Fibroblast of lung (primary cell): ENCODE data around the gene GAK. TPM values are rescaled to one million over a fixed set of nuclear protein-coding genes. Genes with fewer than 3 reads are reported as not detected.

Experiments used
- DNase-seq, 2 donors: peaks; one replicate each; pipeline versions ENCODE4 v3.0.0 to v3.0.0-alpha.2; 2010; ENCODE audit warnings: low read depth in 2 of 2
- H2AFZ ChIP-seq: 2 replicates; pipeline ENCODE4 v1.5.1; 2012; ENCODE audit warnings: low read length, control low read depth, inconsistent platforms
- H3K27ac ChIP-seq: 2 replicates; pipeline ENCODE4 v1.5.1; 2011; ENCODE audit warnings: low read length, control low read depth; ENCODE audit not compliant: insufficient read depth
- H3K27me3 ChIP-seq: 2 replicates; pipeline ENCODE4 v1.5.1; 2011; ENCODE audit warnings: mild to moderate bottlenecking, low read length; ENCODE audit not compliant: control insufficient read depth, insufficient read depth
- H3K36me3 ChIP-seq: 2 replicates; pipeline ENCODE4 v1.5.1; 2011; ENCODE audit warnings: low read length; ENCODE audit not compliant: control insufficient read depth, insufficient read depth
- H3K4me1 ChIP-seq: 2 replicates; pipeline ENCODE4 v1.5.1; 2011; ENCODE audit warnings: low read length; ENCODE audit not compliant: control insufficient read depth, insufficient read depth; ENCODE audit errors: extremely low read depth
- H3K4me2 ChIP-seq: 2 replicates; pipeline ENCODE4 v1.5.1; 2011; ENCODE audit warnings: low read length, control low read depth; ENCODE audit not compliant: insufficient read depth; ENCODE audit errors: extremely low read depth
- H3K4me3 ChIP-seq, 4 experiments: fragments of 200-600 bp in 1 of 4; sonication (generic) in 1 of 4; replicated peaks in 1 of 4; 2 replicates each; pipeline ENCODE4 v1.5.1; 2011 to 2016; ENCODE audit warnings: low read length in 4 of 4, low read depth in 3 of 4, mild to moderate bottlenecking in 3 of 4, control low read depth in 2 of 4, inconsistent platforms in 1 of 4, mixed read lengths in 1 of 4; ENCODE audit not compliant: insufficient read depth in 1 of 4; ENCODE audit errors: control extremely low read depth in 1 of 4
- H3K79me2 ChIP-seq: 2 replicates; pipeline ENCODE4 v1.5.1; 2012; ENCODE audit warnings: mild to moderate bottlenecking, low read length, inconsistent platforms; ENCODE audit not compliant: control insufficient read depth, insufficient read depth
- H3K9ac ChIP-seq: 2 replicates; pipeline ENCODE4 v1.5.1; 2011; ENCODE audit warnings: mild to moderate bottlenecking, low read length, control low read depth; ENCODE audit not compliant: insufficient read depth
- H3K9me3 ChIP-seq: 2 replicates; pipeline ENCODE4 v1.5.1; 2012; ENCODE audit warnings: low read depth, low read length; ENCODE audit not compliant: control insufficient read depth, insufficient read depth
- H4K20me1 ChIP-seq: 2 replicates; pipeline ENCODE4 v1.5.1; 2011; ENCODE audit warnings: low read length; ENCODE audit not compliant: control insufficient read depth, insufficient read depth; ENCODE audit errors: extremely low read depth
- EZH2 ChIP-seq: IDR thresholded peaks from 2 replicates; pipeline ENCODE4 v1.5.1; 2012; ENCODE audit warnings: low read length, control low read depth, mild to moderate bottlenecking; ENCODE audit errors: missing control alignments
- polyA plus RNA-seq, 2 donors: library from polyadenylated mRNA; depleted of rRNA in 1 of 2; stranded (reverse) in 1 of 2; unstranded in 1 of 2; fragments of >200 nt; gene quantifications; 2 replicates each; pipeline ENCODE4 v1.2.1, GENCODE V29; 2011 to 2012; ENCODE audit warnings: missing spikeins in 1 of 2
- total RNA-seq: library from RNA; depleted of rRNA; stranded (reverse); fragments of >200 nt; gene quantifications from 2 replicates; pipeline ENCODE4 v1.2.1, GENCODE V29; 2014
- TF ChIP-seq, protein P1 (sequence below), 2 donors: IDR thresholded peaks in 1 of 2; conservative IDR thresholded peaks in 1 of 2; 1 replicate in 1 of 2; 2 replicates in 1 of 2; pipeline ENCODE4 v1.5.1; 2011 to 2012; ENCODE audit warnings: low read length in 2 of 2, control low read depth in 1 of 2, inconsistent platforms in 1 of 2, low read depth in 1 of 2, mild to moderate bottlenecking in 1 of 2

GAK gene
- total and polyA plus RNA-seq, 2 donors (not counting 1 experiment from before 2014, with no cell fraction given) = 10.1 to 48.2 TPM

GRCh38 chr4:845836-846251 lies 86.3 kb downstream of the GAK start:
- DNase-seq = peak; percentile 21 to 37
- no peaks in the 10 kb centered on the region for H4K20me1 ChIP-seq
- no peak overlapping the region for H2AFZ ChIP-seq
- H3K4me3 ChIP-seq = no peak overlapping the region
- no peak overlapping the region for H3K9ac ChIP-seq
- H3K27ac ChIP-seq = no peak overlapping the region
- no peaks in the 10 kb centered on the region for H3K9me3 ChIP-seq
- TF ChIP-seq EZH2 = no peak
- TF ChIP-seq, protein P1, sequence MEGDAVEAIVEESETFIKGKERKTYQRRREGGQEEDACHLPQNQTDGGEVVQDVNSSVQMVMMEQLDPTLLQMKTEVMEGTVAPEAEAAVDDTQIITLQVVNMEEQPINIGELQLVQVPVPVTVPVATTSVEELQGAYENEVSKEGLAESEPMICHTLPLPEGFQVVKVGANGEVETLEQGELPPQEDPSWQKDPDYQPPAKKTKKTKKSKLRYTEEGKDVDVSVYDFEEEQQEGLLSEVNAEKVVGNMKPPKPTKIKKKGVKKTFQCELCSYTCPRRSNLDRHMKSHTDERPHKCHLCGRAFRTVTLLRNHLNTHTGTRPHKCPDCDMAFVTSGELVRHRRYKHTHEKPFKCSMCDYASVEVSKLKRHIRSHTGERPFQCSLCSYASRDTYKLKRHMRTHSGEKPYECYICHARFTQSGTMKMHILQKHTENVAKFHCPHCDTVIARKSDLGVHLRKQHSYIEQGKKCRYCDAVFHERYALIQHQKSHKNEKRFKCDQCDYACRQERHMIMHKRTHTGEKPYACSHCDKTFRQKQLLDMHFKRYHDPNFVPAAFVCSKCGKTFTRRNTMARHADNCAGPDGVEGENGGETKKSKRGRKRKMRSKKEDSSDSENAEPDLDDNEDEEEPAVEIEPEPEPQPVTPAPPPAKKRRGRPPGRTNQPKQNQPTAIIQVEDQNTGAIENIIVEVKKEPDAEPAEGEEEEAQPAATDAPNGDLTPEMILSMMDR (conservative IDR thresholded peaks at IDR 0.05 in 1 of 2, IDR thresholded peaks at IDR 0.05 in 1 of 2; ENCODE audit: low read depth in 1 of 2, low read length in 2 of 2) = no peak
- H3K79me2 ChIP-seq = no peaks in the 10 kb centered on the region
- no peaks in the 10 kb centered on the region for H3K27me3 ChIP-seq
- H3K4me2 ChIP-seq = no peak overlapping the region
- H3K36me3 ChIP-seq = peaks cover 12% of the 10 kb centered on the region
- H3K4me1 ChIP-seq = peaks cover 8% of the 10 kb centered on the region

DNA sequence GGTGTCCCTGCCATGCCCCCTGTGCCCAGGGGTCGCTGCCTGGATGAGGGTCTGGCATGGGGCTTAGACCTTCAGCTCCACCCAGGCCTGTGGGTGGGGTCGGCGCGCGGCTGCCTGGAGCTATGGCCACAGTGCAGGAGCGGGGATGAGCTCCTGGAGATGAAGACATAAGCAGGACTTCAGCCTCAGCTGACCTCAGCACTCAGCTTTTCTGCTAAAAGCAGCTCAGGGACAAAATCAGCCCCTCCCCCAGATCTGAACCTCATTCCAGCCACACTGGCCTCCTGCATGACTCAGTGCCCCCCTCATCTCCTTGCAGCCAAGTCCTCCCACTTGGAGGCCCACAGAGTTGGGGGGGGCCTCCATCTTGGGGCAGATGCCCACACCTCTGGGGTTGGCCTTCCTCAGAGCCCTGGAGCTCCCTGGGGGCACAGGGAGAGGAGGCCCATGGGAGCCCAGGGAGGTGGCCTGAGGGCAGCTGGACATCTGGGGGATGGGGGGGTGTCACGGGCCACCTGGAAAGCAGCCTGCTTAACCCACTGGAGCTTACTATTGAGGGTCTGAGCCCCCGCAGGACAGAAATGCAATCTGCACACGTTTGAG lies 86.8 kb downstream of the GAK start:
- Histone ChIP-seq H3K4me3 (no peak overlapping the region), H3K9me3 (no peaks in the 10 kb centered on the region), H3K9ac (no peak overlapping the region)

DNA sequence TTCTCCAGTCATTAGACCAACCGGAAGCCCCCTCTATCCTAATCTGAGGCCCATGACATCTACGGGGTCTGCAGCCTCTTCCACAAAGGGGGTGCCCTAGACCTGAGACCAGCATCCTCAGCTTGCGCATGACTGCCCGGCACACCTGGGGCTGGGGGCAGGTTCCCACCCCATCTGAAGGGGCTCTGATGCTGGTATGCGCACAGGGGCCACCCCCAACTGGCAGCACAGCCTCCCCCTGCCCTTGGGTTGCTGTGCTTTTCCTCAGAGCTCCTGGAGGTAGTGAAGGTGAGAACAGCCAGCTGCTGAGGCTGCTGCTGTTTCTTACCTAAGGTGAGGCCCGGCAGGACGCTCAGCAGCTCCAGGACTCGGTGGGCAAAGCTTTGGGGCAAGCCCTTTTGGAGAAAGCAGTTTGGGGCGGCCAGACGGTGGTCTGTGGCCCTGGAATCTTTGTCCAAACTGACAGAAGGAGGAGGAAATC lies 87.3 kb downstream of the GAK start:
- H2AFZ ChIP-seq = no peak overlapping the region
- DNase-seq = no peak
- no peak overlapping the region for H3K4me2 ChIP-seq
- no peak overlapping the region for H3K27ac ChIP-seq
- peaks cover 8% of the 10 kb centered on the region for H3K4me1 ChIP-seq
- H3K9me3 ChIP-seq = no peaks in the 10 kb centered on the region
- no peak for TF ChIP-seq EZH2
- TF ChIP-seq, protein P1 (conservative IDR thresholded peaks at IDR 0.05 in 1 of 2, IDR thresholded peaks at IDR 0.05 in 1 of 2; ENCODE audit: low read depth in 1 of 2, low read length in 2 of 2) = no peak
- H3K36me3 ChIP-seq = peaks cover 6% of the 10 kb centered on the region
- H3K9ac ChIP-seq = no peak overlapping the region
- no peaks in the 10 kb centered on the region for H3K79me2 ChIP-seq
- H4K20me1 ChIP-seq = no peaks in the 10 kb centered on the region
- no peak overlapping the region for H3K4me3 ChIP-seq
- H3K27me3 ChIP-seq = no peaks in the 10 kb centered on the region

More for the DNA sequence above, 86.8 kb downstream of the GAK start:
- H3K27me3 ChIP-seq = no peaks in the 10 kb centered on the region
- H4K20me1 ChIP-seq = no peaks in the 10 kb centered on the region
- H3K36me3 ChIP-seq = peaks cover 11% of the 10 kb centered on the region
- TF ChIP-seq, protein P1 (conservative IDR thresholded peaks at IDR 0.05 in 1 of 2, IDR thresholded peaks at IDR 0.05 in 1 of 2; ENCODE audit: low read depth in 1 of 2, low read length in 2 of 2) = no peak
- no peak for TF ChIP-seq EZH2
- DNase-seq = peak; percentile 51 to 54
- peak overlapping the region; percentile 5 for H3K4me2 ChIP-seq
- no peak overlapping the region for H2AFZ ChIP-seq
- peaks cover 8% of the 10 kb centered on the region for H3K4me1 ChIP-seq
- H3K79me2 ChIP-seq = no peaks in the 10 kb centered on the region
- no peak overlapping the region for H3K27ac ChIP-seq
